Measurements from ENCODE around the gene IGF1R. TPM values are rescaled to one million over a fixed set of nuclear protein-coding genes. Genes with fewer than 3 reads are reported as not detected.
A peak's percentile ranks its signal among the peaks of the same experiment; 100 is the strongest.

IGF1R gene
- total RNA-seq, 2 donors from 2014 or later = 115 to 119 TPM

DNA sequence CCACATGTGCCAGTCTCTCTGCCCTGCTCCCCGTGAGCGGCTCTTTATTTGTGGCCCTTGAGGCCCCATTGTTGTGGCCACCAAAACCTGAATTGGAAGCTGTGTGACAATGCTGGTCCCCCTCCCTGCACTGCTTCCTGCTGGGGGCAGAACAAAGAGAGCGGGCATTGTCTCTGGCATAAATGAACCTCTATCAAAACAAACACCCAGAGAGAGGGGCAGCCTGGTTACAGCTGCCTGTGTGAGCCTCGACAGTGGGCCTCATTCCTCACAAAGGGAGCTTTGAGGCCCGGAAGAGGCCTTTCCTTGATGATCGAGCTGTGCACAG is 152.9 kb downstream of the IGF1R start:
- TF ChIP-seq, protein P1, sequence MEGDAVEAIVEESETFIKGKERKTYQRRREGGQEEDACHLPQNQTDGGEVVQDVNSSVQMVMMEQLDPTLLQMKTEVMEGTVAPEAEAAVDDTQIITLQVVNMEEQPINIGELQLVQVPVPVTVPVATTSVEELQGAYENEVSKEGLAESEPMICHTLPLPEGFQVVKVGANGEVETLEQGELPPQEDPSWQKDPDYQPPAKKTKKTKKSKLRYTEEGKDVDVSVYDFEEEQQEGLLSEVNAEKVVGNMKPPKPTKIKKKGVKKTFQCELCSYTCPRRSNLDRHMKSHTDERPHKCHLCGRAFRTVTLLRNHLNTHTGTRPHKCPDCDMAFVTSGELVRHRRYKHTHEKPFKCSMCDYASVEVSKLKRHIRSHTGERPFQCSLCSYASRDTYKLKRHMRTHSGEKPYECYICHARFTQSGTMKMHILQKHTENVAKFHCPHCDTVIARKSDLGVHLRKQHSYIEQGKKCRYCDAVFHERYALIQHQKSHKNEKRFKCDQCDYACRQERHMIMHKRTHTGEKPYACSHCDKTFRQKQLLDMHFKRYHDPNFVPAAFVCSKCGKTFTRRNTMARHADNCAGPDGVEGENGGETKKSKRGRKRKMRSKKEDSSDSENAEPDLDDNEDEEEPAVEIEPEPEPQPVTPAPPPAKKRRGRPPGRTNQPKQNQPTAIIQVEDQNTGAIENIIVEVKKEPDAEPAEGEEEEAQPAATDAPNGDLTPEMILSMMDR (conservative IDR thresholded peaks at IDR 0.05) = no peak
- Mint-ChIP-seq H3K36me3 (ENCODE audit: low read depth) (peaks cover 4% of the 10 kb centered on the region), H3K27ac (peak overlapping the region; percentile 98), H3K27me3 (ENCODE audit: insufficient read depth) (no peaks in the 10 kb centered on the region), H3K4me3 (peak overlapping the region; percentile 44), H3K9me3 (no peaks in the 10 kb centered on the region), H3K4me1 (peaks cover 80% of the 10 kb centered on the region)
- H3K4me1 ChIP-seq (ENCODE audit: control insufficient read depth, insufficient read depth, low read length) = peaks cover 34% of the 10 kb centered on the region
- H3K9ac ChIP-seq (ENCODE audit: extremely low read depth, low read length, poor library complexity, severe bottlenecking) = peak overlapping the region; percentile 71
- 10 to 17% methylated on average over 3 to 6 of the region's 6 CpGs for WGBS, 2 experiments (ENCODE audit: insufficient coverage in 1 of 2, insufficient read length in 1 of 2)
- no peaks in the 10 kb centered on the region for H3K27me3 ChIP-seq (ENCODE audit: control insufficient read depth, insufficient read depth, low read length, poor library complexity, severe bottlenecking)
- no peaks in the 10 kb centered on the region for H3K36me3 ChIP-seq (ENCODE audit: control insufficient read depth, insufficient read depth, low read length)
- H3K27ac ChIP-seq (ENCODE audit: low read depth, low read length) = peak overlapping the region; percentile 99
- peak; percentile 79 for DNase-seq
- no peaks in the 10 kb centered on the region for H3K9me3 ChIP-seq (ENCODE audit: control insufficient read depth, low read length)
- H3K4me3 ChIP-seq (ENCODE audit: low read length) = peak overlapping the region; percentile 72

DNA sequence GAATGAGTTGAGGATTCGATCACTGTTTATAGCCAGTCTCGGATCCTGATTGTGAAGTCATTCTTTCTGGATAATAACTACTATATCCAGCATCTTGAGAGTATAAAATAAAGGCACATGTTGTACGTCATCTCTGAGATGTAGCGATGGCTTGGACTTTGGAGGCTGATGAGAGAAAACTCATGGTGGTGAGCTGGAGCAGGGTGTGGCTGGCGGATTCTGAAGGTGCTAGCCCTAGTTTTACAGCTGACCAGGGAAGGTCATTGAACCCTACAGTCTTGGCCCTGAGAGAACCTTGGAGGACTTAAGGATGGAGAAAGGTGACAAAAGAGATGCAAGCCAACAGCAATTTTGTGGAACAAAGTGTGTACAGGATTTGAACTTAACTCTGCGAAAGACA is 153.8 kb downstream of the IGF1R start:
- Mint-ChIP-seq H3K27me3 (ENCODE audit: insufficient read depth) (no peaks in the 10 kb centered on the region), H3K36me3 (ENCODE audit: low read depth) (peaks cover 4% of the 10 kb centered on the region), H3K27ac (peak overlapping the region; percentile 98), H3K4me3 (peak overlapping the region; percentile 44), H3K9me3 (no peaks in the 10 kb centered on the region), H3K4me1 (peaks cover 70% of the 10 kb centered on the region)
- Histone ChIP-seq H3K9ac (ENCODE audit: extremely low read depth, low read length, poor library complexity, severe bottlenecking) (peak overlapping the region; percentile 71), H3K4me3 (ENCODE audit: low read length) (peak overlapping the region; percentile 72), H3K27me3 (ENCODE audit: control insufficient read depth, insufficient read depth, low read length, poor library complexity, severe bottlenecking) (no peaks in the 10 kb centered on the region), H3K9me3 (ENCODE audit: control insufficient read depth, low read length) (no peaks in the 10 kb centered on the region), H3K27ac (ENCODE audit: low read depth, low read length) (peak overlapping the region; percentile 99), H3K36me3 (ENCODE audit: control insufficient read depth, insufficient read depth, low read length) (no peaks in the 10 kb centered on the region), H3K4me1 (ENCODE audit: control insufficient read depth, insufficient read depth, low read length) (peaks cover 24% of the 10 kb centered on the region)
- TF ChIP-seq, protein P1 (conservative IDR thresholded peaks at IDR 0.05) = no peak
- DNase-seq = no peak
- 94 to 97% methylated on average over 5 to 6 of the region's 6 CpGs for WGBS, 2 experiments (ENCODE audit: insufficient coverage in 1 of 2, insufficient read length in 1 of 2)

DNA sequence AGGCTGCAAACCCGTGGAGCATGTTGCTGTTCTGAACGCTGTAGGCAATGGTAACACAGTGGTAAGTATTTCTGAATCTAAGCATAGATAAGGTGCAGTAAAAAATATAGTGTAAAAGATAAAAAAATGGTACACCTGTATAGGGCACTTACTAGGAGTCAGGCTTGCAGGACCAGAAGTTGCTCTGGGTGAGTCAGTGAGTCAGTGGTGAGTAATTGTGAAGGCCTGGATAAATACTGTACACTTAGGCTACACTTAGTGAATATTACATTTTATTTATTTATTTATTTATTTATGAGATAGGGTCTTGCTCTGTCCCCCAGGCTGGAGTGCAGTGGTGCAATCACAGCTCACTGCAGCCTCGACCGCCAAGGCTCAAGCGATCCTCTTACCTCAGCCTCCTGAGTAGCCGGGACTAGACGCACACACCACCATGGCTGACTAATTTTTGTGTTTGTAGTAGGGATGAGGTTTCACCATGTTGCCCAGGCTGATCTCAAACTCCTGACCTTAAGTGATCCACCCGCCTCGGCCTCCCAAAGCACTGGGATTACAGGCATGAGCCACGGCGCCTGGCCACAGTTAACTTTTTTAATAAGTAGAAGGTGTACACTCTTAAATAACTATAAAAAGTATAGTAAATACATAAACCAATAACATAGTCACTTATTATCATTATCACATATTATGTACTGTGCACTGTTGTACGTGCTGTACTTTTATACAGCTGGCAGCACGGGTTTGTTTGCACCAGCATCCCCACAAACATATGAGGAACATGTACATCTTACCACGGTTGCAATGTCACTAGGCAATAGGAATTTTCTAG is 155.1 kb downstream of the IGF1R start:
- Histone ChIP-seq H3K36me3 (ENCODE audit: control insufficient read depth, insufficient read depth, low read length) (no peaks in the 10 kb centered on the region), H3K4me1 (ENCODE audit: control insufficient read depth, insufficient read depth, low read length) (peaks cover 24% of the 10 kb centered on the region), H3K27ac (ENCODE audit: low read depth, low read length) (no peak overlapping the region), H3K9me3 (ENCODE audit: control insufficient read depth, low read length) (no peaks in the 10 kb centered on the region), H3K9ac (ENCODE audit: extremely low read depth, low read length, poor library complexity, severe bottlenecking) (no peak overlapping the region), H3K4me3 (ENCODE audit: low read length) (no peak overlapping the region), H3K27me3 (ENCODE audit: control insufficient read depth, insufficient read depth, low read length, poor library complexity, severe bottlenecking) (no peaks in the 10 kb centered on the region)
- no peak for DNase-seq
- Mint-ChIP-seq H3K27ac (peak overlapping the region; percentile 42), H3K4me1 (peaks cover 65% of the 10 kb centered on the region), H3K9me3 (no peaks in the 10 kb centered on the region), H3K27me3 (ENCODE audit: insufficient read depth) (no peaks in the 10 kb centered on the region), H3K4me3 (no peak overlapping the region), H3K36me3 (ENCODE audit: low read depth) (peaks cover 4% of the 10 kb centered on the region)
- TF ChIP-seq, protein P1 (conservative IDR thresholded peaks at IDR 0.05) = no peak
- 95 to 96% methylated on average over 5 to 12 of the region's 14 CpGs for WGBS, 2 experiments (ENCODE audit: insufficient coverage in 1 of 2, insufficient read length in 1 of 2)
